Astrocyte (in vitro differentiated cells and primary cell): ENCODE data around the gene CALD1. TPM values are rescaled to one million over a fixed set of nuclear protein-coding genes. Genes with fewer than 3 reads are reported as not detected.
A peak's percentile ranks its signal among the peaks of the same experiment; 100 is the strongest.

Source experiments
- DNase-seq: peaks from one replicate; pipeline ENCODE4 v3.0.0-alpha.2; 2010; ENCODE audit warnings: low read depth
- FAIRE-seq: peaks from 2 replicates; lab custom pipeline; 2011; peaks lifted over from hg19 to GRCh38; lab: Jason Lieb, UNC
- H2AFZ ChIP-seq: 2 replicates; pipeline ENCODE4 v1.6.0; 2012; ENCODE audit warnings: low read depth, low read length, inconsistent platforms
- H3K27ac ChIP-seq: 2 replicates; pipeline ENCODE4 v1.5.1; 2011; ENCODE audit warnings: low read depth, low read length, inconsistent platforms
- H3K27me3 ChIP-seq: 2 replicates; pipeline ENCODE4 v1.6.0; 2011; ENCODE audit warnings: low read length, inconsistent platforms; ENCODE audit not compliant: insufficient read depth
- H3K36me3 ChIP-seq: 2 replicates; pipeline ENCODE4 v1.5.1; 2011; ENCODE audit warnings: low read length, inconsistent platforms; ENCODE audit not compliant: insufficient read depth
- H3K4me1 ChIP-seq: 2 replicates; pipeline ENCODE4 v1.5.1; 2011; ENCODE audit warnings: low read length, inconsistent platforms; ENCODE audit not compliant: insufficient read depth
- H3K4me2 ChIP-seq: 2 replicates; pipeline ENCODE4 v1.6.0; 2012; ENCODE audit warnings: low read length, inconsistent platforms
- H3K4me3 ChIP-seq: 2 replicates; pipeline ENCODE4 v1.5.1; 2011; ENCODE audit warnings: low read depth, mild to moderate bottlenecking, low read length, inconsistent platforms; ENCODE audit not compliant: insufficient read depth
- H3K79me2 ChIP-seq: 2 replicates; pipeline ENCODE4 v1.6.0; 2012; ENCODE audit warnings: mild to moderate bottlenecking, low read length, inconsistent platforms; ENCODE audit not compliant: insufficient read depth
- H3K9ac ChIP-seq: 2 replicates; pipeline ENCODE4 v1.6.0; 2012; ENCODE audit warnings: mild to moderate bottlenecking, low read length, inconsistent platforms
- H3K9me3 ChIP-seq: 2 replicates; pipeline ENCODE4 v1.5.1; 2012; ENCODE audit warnings: low read depth, mild to moderate bottlenecking, low read length, inconsistent platforms; ENCODE audit not compliant: insufficient read depth
- H4K20me1 ChIP-seq: 2 replicates; pipeline ENCODE4 v1.6.0; 2012; ENCODE audit warnings: low read length, inconsistent platforms; ENCODE audit not compliant: insufficient read depth
- H3K27ac Mint-ChIP-seq: one replicate; pipeline ENCODE4 v1.8.0; 2021; ENCODE audit warnings: mild to moderate bottlenecking, mixed read lengths; ENCODE audit not compliant: unreplicated experiment
- H3K27me3 Mint-ChIP-seq: one replicate; pipeline ENCODE4 v1.8.0; 2021; ENCODE audit warnings: low read depth, mixed read lengths; ENCODE audit not compliant: unreplicated experiment
- H3K36me3 Mint-ChIP-seq: one replicate; pipeline ENCODE4 v1.8.0; 2021; ENCODE audit warnings: low read depth, mixed read lengths; ENCODE audit not compliant: unreplicated experiment
- H3K4me1 Mint-ChIP-seq: one replicate; pipeline ENCODE4 v1.8.0; 2021; ENCODE audit warnings: low read depth, mixed read lengths; ENCODE audit not compliant: unreplicated experiment
- H3K4me3 Mint-ChIP-seq: one replicate; pipeline ENCODE4 v1.8.0; 2021; ENCODE audit warnings: mild to moderate bottlenecking, moderate library complexity, mixed read lengths; ENCODE audit not compliant: unreplicated experiment
- H3K9me3 Mint-ChIP-seq: one replicate; pipeline ENCODE4 v1.8.0; 2021; ENCODE audit warnings: mild to moderate bottlenecking, mixed read lengths; ENCODE audit not compliant: unreplicated experiment
- CTCF ChIP-seq: IDR thresholded peaks from 2 replicates; pipeline ENCODE4 v1.5.1; 2011; ENCODE audit warnings: low read depth, mild to moderate bottlenecking, inconsistent platforms, low read length, moderate library complexity; ENCODE audit not compliant: insufficient read depth
- EZH2 ChIP-seq: IDR thresholded peaks from 2 replicates; pipeline ENCODE4 v1.6.1; 2012; ENCODE audit warnings: mild to moderate bottlenecking, low read length, inconsistent platforms; ENCODE audit not compliant: insufficient read depth
- total RNA-seq: library from RNA; stranded (reverse); gene quantifications from 2 replicates; pipeline ENCODE4 v1.2.1, GENCODE V29; 2021

CALD1 gene
- total RNA-seq, 1 donor from 2014 or later, result 1,872 TPM

- Histone ChIP-seq H3K79me2 (peaks cover 98% of the 10 kb centered on the region), H3K9ac (no peak overlapping the region), H3K27ac (peak overlapping the region; percentile 34), H3K9me3 (no peaks in the 10 kb centered on the region), H3K4me3 (no peak overlapping the region), H3K4me2 (no peak overlapping the region), H3K4me1 (peaks cover 18% of the 10 kb centered on the region), H4K20me1 (peaks cover 73% of the 10 kb centered on the region), H2AFZ (no peak overlapping the region), H3K27me3 (no peaks in the 10 kb centered on the region), H3K36me3 (peaks cover 22% of the 10 kb centered on the region)
- Mint-ChIP-seq H3K36me3 (peaks cover 25% of the 10 kb centered on the region), H3K27ac (peak overlapping the region; percentile 15), H3K9me3 (no peaks in the 10 kb centered on the region), H3K27me3 (no peaks in the 10 kb centered on the region), H3K4me3 (no peak overlapping the region), H3K4me1 (peaks cover 73% of the 10 kb centered on the region)
- DNase-seq (no peak), FAIRE-seq (no peak)
- TF ChIP-seq EZH2 (no peak), CTCF (no peak)
Measured at GRCh38 chr7:134907000-134907399, 127.6 kb downstream of the CALD1 start.

- Mint-ChIP-seq H3K36me3 (peaks cover 27% of the 10 kb centered on the region), H3K27me3 (no peaks in the 10 kb centered on the region), H3K4me3 (no peak overlapping the region), H3K4me1 (peaks cover 73% of the 10 kb centered on the region), H3K27ac (peak overlapping the region; percentile 84), H3K9me3 (no peaks in the 10 kb centered on the region)
- TF ChIP-seq CTCF, result no peak
- TF ChIP-seq EZH2, result no peak
- no peak overlapping the region for H2AFZ ChIP-seq
- H3K4me1 ChIP-seq, result peaks cover 18% of the 10 kb centered on the region
- H3K9ac ChIP-seq, result no peak overlapping the region
- H4K20me1 ChIP-seq, result peaks cover 73% of the 10 kb centered on the region
- no peaks in the 10 kb centered on the region for H3K27me3 ChIP-seq
- FAIRE-seq, result no peak
- H3K79me2 ChIP-seq, result peaks cover 98% of the 10 kb centered on the region
- H3K4me2 ChIP-seq, result no peak overlapping the region
- H3K9me3 ChIP-seq, result no peaks in the 10 kb centered on the region
- peak; percentile 79 for DNase-seq
- no peak overlapping the region for H3K4me3 ChIP-seq
- peak overlapping the region; percentile 34 for H3K27ac ChIP-seq
- H3K36me3 ChIP-seq, result peaks cover 27% of the 10 kb centered on the region
Measured at GRCh38 chr7:134907639-134908038, 128.2 kb downstream of the CALD1 start.

- Mint-ChIP-seq H3K27ac (no peak overlapping the region), H3K27me3 (no peaks in the 10 kb centered on the region), H3K9me3 (no peaks in the 10 kb centered on the region), H3K36me3 (peaks cover 25% of the 10 kb centered on the region), H3K4me1 (peaks cover 69% of the 10 kb centered on the region), H3K4me3 (no peak overlapping the region)
- peak; percentile 68 for DNase-seq
- no peak for TF ChIP-seq CTCF
- TF ChIP-seq EZH2, result no peak
- no peak overlapping the region for H3K9ac ChIP-seq
- H3K4me2 ChIP-seq, result no peak overlapping the region
- H3K4me1 ChIP-seq, result peaks cover 18% of the 10 kb centered on the region
- no peaks in the 10 kb centered on the region for H3K9me3 ChIP-seq
- peak overlapping the region; percentile 27 for H3K27ac ChIP-seq
- peaks cover 96% of the 10 kb centered on the region for H3K79me2 ChIP-seq
- H4K20me1 ChIP-seq, result peaks cover 68% of the 10 kb centered on the region
- no peak overlapping the region for H2AFZ ChIP-seq
- no peak overlapping the region for H3K4me3 ChIP-seq
- peaks cover 25% of the 10 kb centered on the region for H3K36me3 ChIP-seq
- no peaks in the 10 kb centered on the region for H3K27me3 ChIP-seq
- no peak for FAIRE-seq
Measured at GRCh38 chr7:134908289-134908688, 128.9 kb downstream of the CALD1 start.
